Gastrocnemius medialis (tissue), 4 donors: ENCODE results near the gene DCLK2. TPM values are rescaled to one million over a fixed set of nuclear protein-coding genes. Genes with fewer than 3 reads are reported as not detected.
"Not testable (repeated sequence)": the region's sequence is repeated elsewhere in the genome, so short reads cannot be mapped to it uniquely, and the experiment has no call there.

ENCODE experiments used
- ATAC-seq, 2 donors: fragments of 150-250 bp; one replicate each; pipeline ENCODE4 v1.9.1; 2016
- DNase-seq, 2 donors: peaks; one replicate each; pipeline ENCODE4 v3.0.0-alpha.2; 2019
- H3K27ac ChIP-seq, 4 donors: fragments of 200-600 bp; sonication (generic); 1 replicate in 1 of 4; 2 replicates in 3 of 4; pipeline ENCODE4 v1.5.1; 2016 to 2018; ENCODE audit warnings: mild to moderate bottlenecking in 2 of 4, moderate library complexity in 1 of 4
- H3K27me3 ChIP-seq, 3 donors: fragments of 200-600 bp; sonication (generic) in 2 of 3; 1 replicate in 1 of 3; 2 replicates in 2 of 3; pipeline versions ENCODE4 v1.5.1 to v1.6.0; 2016 to 2019; ENCODE audit warnings: mild to moderate bottlenecking in 1 of 3, moderate library complexity in 1 of 3
- H3K36me3 ChIP-seq, 2 donors: fragments of 200-600 bp; sonication (generic) in 1 of 2; one replicate each; pipeline ENCODE4 v1.5.1; 2017 to 2018
- H3K4me1 ChIP-seq, 2 donors: fragments of 200-600 bp; sonication (generic) in 1 of 2; one replicate each; pipeline ENCODE4 v1.5.1; 2016 to 2017; ENCODE audit warnings: mild to moderate bottlenecking in 2 of 2
- H3K4me3 ChIP-seq, 4 donors: fragments of 200-600 bp; sonication (generic) in 3 of 4; 1 replicate in 1 of 4; 2 replicates in 3 of 4; pipeline ENCODE4 v1.5.1; 2016 to 2019; ENCODE audit warnings: mild to moderate bottlenecking in 2 of 4
- H3K9me3 ChIP-seq, 3 donors: fragments of 200-600 bp; sonication (generic) in 2 of 3; 1 replicate in 1 of 3; 2 replicates in 2 of 3; pipeline ENCODE4 v1.5.1; 2016 to 2019
- CTCF ChIP-seq, 5 experiments: fragments of 450-650 bp in 3 of 5; fragments of 200-600 bp in 2 of 5; sonication (generic) in 2 of 5; IDR thresholded peaks in 4 of 5; conservative IDR thresholded peaks in 1 of 5; 1 replicate in 4 of 5; 2 replicates in 1 of 5; pipeline ENCODE4 v1.5.1; 2016 to 2019; ENCODE audit warnings: antibody characterized with exemption in 5 of 5, mild to moderate bottlenecking in 3 of 5, moderate library complexity in 3 of 5
- POLR2A ChIP-seq, 2 donors: fragments of 450-650 bp; IDR thresholded peaks; one replicate each; pipeline ENCODE4 v1.6.1; 2017; ENCODE audit warnings: antibody characterized with exemption in 2 of 2, mild to moderate bottlenecking in 2 of 2, moderate library complexity in 2 of 2
- in situ Hi-C, 4 donors: fragments of 200-750 bp; cut with MboI; loops; one replicate each; pipeline versions ENCODE4 v1.15.0 to v1.8.0; 2017; ENCODE audit warnings: low sequenced_read_pairs in 4 of 4
- intact Hi-C: fragments of 100-400 bp; cut with DNase I; formaldehyde crosslinking; loops from one replicate; pipeline ENCODE4 v1.15.1; 2023; ENCODE audit warnings: low total_unique reads
- total RNA-seq, 4 donors: library from RNA; depleted of rRNA; stranded (reverse); fragments of >200 nt; gene quantifications; one replicate each; pipeline versions ENCODE4 v1.1.0 to v1.2.3, GENCODE V29; 2016

DCLK2 gene
- total RNA-seq, 4 donors from 2014 or later = 0.29 to 0.97 (median 0.47) TPM

- H3K27me3 ChIP-seq = no peaks in the 10 kb centered on the region
- no peak overlapping the region for H3K4me3 ChIP-seq
- no peaks in the 10 kb centered on the region for H3K9me3 ChIP-seq
- intact Hi-C loops = no loop called here
- no peak for DNase-seq
- TF ChIP-seq CTCF (IDR thresholded peaks at IDR 0.05 in 4 of 5, conservative IDR thresholded peaks at IDR 0.05 in 1 of 5) (no peak), POLR2A (IDR thresholded peaks at IDR 0.05) (no peak)
- in situ Hi-C loops = no loop called here
- no peak for ATAC-seq
- no peaks in the 10 kb centered on the region for H3K4me1 ChIP-seq
- no peaks in the 10 kb centered on the region for H3K36me3 ChIP-seq
- H3K27ac ChIP-seq = no peak overlapping the region
Observed at GRCh38 chr4:150156543-150156942, 78.3 kb downstream of the DCLK2 start.

- Histone ChIP-seq H3K4me1 (no peaks in the 10 kb centered on the region), H3K27ac (no peak overlapping the region), H3K9me3 (no peaks in the 10 kb centered on the region), H3K36me3 (no peaks in the 10 kb centered on the region), H3K27me3 (no peaks in the 10 kb centered on the region), H3K4me3 (no peak overlapping the region)
- DNase-seq = no peak
- intact Hi-C loops = no loop called here
- no peak for ATAC-seq
- TF ChIP-seq CTCF (IDR thresholded peaks at IDR 0.05 in 4 of 5, conservative IDR thresholded peaks at IDR 0.05 in 1 of 5) = no peak
- no peak for TF ChIP-seq POLR2A (IDR thresholded peaks at IDR 0.05)
- in situ Hi-C loops = no loop called here
Observed at GRCh38 chr4:150158041-150158440, 79.8 kb downstream of the DCLK2 start.

- H3K4me1 ChIP-seq = no peaks in the 10 kb centered on the region
- no peak for DNase-seq
- H3K27ac ChIP-seq = no peak overlapping the region
- H3K4me3 ChIP-seq = no peak overlapping the region
- no peak for ATAC-seq
- H3K9me3 ChIP-seq = no peaks in the 10 kb centered on the region
- no peaks in the 10 kb centered on the region for H3K27me3 ChIP-seq
- intact Hi-C loops (no loop called here), in situ Hi-C loops (no loop called here)
- TF ChIP-seq CTCF (IDR thresholded peaks at IDR 0.05 in 4 of 5, conservative IDR thresholded peaks at IDR 0.05 in 1 of 5) = no peak
- TF ChIP-seq POLR2A (IDR thresholded peaks at IDR 0.05) = no peak
- H3K36me3 ChIP-seq = no peaks in the 10 kb centered on the region
Observed at GRCh38 chr4:150160473-150160872, 82.2 kb downstream of the DCLK2 start.

- DNase-seq (no peak), ATAC-seq (no peak)
- H3K4me3 ChIP-seq = no peak overlapping the region
- no peaks in the 10 kb centered on the region for H3K27me3 ChIP-seq
- H3K27ac ChIP-seq = no peak overlapping the region
- H3K4me1 ChIP-seq = no peaks in the 10 kb centered on the region
- intact Hi-C loops = no loop called here
- no peaks in the 10 kb centered on the region for H3K36me3 ChIP-seq
- no peaks in the 10 kb centered on the region for H3K9me3 ChIP-seq
- TF ChIP-seq CTCF (IDR thresholded peaks at IDR 0.05 in 4 of 5, conservative IDR thresholded peaks at IDR 0.05 in 1 of 5) (no peak), POLR2A (IDR thresholded peaks at IDR 0.05) (no peak)
- in situ Hi-C loops = no loop called here
Observed at GRCh38 chr4:150161109-150161508, 82.9 kb downstream of the DCLK2 start.

- H3K27ac ChIP-seq, H3K4me1 ChIP-seq, ATAC-seq, H3K27me3 ChIP-seq, H3K36me3 ChIP-seq, DNase-seq, H3K4me3 ChIP-seq, intact Hi-C loops, in situ Hi-C loops, H3K9me3 ChIP-seq: not testable (repeated sequence)
Observed at GRCh38 chr4:150162020-150162419, 83.8 kb downstream of the DCLK2 start.
